Thyroid gland (tissue), 4 donors: ENCODE measurements around the gene FNDC11. TPM values are rescaled to one million over a fixed set of nuclear protein-coding genes. Genes with fewer than 3 reads are reported as not detected.

Experiments
- DNase-seq, 2 donors: peaks; one replicate each; pipeline ENCODE4 v3.0.0-alpha.2; 2019
- H3K27ac ChIP-seq, 3 donors: fragments of 200-600 bp; sonication (generic); 1 replicate in 2 of 3; 2 replicates in 1 of 3; pipeline ENCODE4 v1.5.1; 2016 to 2019; ENCODE audit warnings: mild to moderate bottlenecking in 1 of 3, moderate library complexity in 1 of 3
- H3K27me3 ChIP-seq: fragments of 200-600 bp; sonication (generic); one replicate; pipeline ENCODE4 v1.5.1; 2019
- H3K36me3 ChIP-seq, 2 donors: fragments of 200-600 bp; sonication (generic); one replicate each; pipeline ENCODE4 v1.5.1; 2016 to 2019
- H3K4me1 ChIP-seq, 2 donors: fragments of 200-600 bp; sonication (generic); one replicate each; pipeline ENCODE4 v1.5.1; 2017 to 2019
- H3K4me3 ChIP-seq, 3 donors: fragments of 200-600 bp; sonication (generic); replicated peaks in 1 of 3; 1 replicate in 2 of 3; 2 replicates in 1 of 3; pipeline ENCODE4 v1.5.1; 2016; ENCODE audit warnings: mild to moderate bottlenecking in 1 of 3
- H3K9me3 ChIP-seq: fragments of 200-600 bp; sonication (generic); one replicate; pipeline ENCODE4 v1.5.1; 2017
- POLR2A ChIP-seq, 2 donors: fragments of 450-650 bp; IDR thresholded peaks; one replicate each; pipeline ENCODE4 v1.6.1; 2017; ENCODE audit warnings: antibody characterized with exemption in 2 of 2, mild to moderate bottlenecking in 2 of 2, moderate library complexity in 1 of 2
- WGBS, 2 donors: methylation state at CpG; one replicate each; pipeline ENCODE4 v1.1.5; 2017; 5-methylcytosine and 5-hydroxymethylcytosine counted together
- intact Hi-C: fragments of 100-400 bp; cut with DNase I; formaldehyde crosslinking; loops from one replicate; pipeline ENCODE4 v1.15.1; 2023
- total RNA-seq, 4 donors: library from RNA; depleted of rRNA; stranded (reverse); fragments of >200 nt; gene quantifications; one replicate each; pipeline ENCODE4 v1.2.3, GENCODE V29; 2016
- TF ChIP-seq, protein P1 (sequence below), 6 experiments: fragments of 200-600 bp in 3 of 6; fragments of 450-650 bp in 3 of 6; sonication (generic) in 3 of 6; IDR thresholded peaks; one replicate each; pipeline ENCODE4 v1.5.1; 2016 to 2019; ENCODE audit warnings: antibody characterized with exemption in 6 of 6, mild to moderate bottlenecking in 2 of 6, inconsistent platforms in 1 of 6, moderate library complexity in 1 of 6

Gene FNDC11
- total RNA-seq, 4 donors from 2014 or later = 0.39 to 0.89 (median 0.40) TPM; not detected in 1

DNA sequence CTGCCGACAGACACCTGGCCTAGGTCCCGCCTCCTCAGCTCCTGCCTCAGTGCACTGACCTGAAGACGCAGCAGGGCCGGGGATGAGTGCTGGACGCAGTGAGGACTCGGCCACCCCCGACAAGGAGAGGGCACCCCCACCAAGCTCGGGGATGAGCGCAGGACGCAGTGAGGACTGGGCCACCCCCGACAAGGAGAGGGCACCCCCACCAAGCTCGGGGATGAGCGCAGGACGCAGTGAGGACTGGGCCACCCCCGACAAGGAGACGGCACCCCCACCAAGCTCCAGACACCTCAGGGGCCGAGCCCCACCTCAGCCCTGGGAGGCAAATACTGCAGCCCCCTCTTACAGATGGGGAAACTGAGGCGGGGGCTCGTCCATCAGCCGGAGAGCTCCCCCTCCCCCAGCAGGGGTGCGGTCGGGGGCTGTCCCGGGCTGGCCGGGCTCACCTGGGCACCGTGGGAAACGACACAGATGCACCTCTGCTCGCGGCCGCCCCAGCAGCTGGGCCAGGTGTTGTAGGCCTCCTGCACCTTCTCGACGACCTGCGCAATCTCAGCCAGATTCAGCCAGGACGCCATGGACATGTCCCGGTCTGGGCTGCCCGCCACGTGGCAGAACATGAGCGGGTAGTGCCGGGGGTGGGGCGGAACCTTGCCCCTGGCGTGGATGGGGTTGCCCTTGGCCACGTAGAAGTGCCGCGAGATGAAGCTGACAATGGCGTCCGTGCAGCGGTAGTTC, 12.6 kb downstream of the FNDC11 start:
- no peak for DNase-seq
- Histone ChIP-seq H3K27me3 (no peaks in the 10 kb centered on the region), H3K9me3 (no peaks in the 10 kb centered on the region), H3K4me3 (no peak overlapping the region), H3K4me1 (no peaks in the 10 kb centered on the region), H3K36me3 (peaks cover 22 to 33% of the 10 kb centered on the region in 2 donors), H3K27ac (no peak overlapping the region)
- TF ChIP-seq, protein P1, sequence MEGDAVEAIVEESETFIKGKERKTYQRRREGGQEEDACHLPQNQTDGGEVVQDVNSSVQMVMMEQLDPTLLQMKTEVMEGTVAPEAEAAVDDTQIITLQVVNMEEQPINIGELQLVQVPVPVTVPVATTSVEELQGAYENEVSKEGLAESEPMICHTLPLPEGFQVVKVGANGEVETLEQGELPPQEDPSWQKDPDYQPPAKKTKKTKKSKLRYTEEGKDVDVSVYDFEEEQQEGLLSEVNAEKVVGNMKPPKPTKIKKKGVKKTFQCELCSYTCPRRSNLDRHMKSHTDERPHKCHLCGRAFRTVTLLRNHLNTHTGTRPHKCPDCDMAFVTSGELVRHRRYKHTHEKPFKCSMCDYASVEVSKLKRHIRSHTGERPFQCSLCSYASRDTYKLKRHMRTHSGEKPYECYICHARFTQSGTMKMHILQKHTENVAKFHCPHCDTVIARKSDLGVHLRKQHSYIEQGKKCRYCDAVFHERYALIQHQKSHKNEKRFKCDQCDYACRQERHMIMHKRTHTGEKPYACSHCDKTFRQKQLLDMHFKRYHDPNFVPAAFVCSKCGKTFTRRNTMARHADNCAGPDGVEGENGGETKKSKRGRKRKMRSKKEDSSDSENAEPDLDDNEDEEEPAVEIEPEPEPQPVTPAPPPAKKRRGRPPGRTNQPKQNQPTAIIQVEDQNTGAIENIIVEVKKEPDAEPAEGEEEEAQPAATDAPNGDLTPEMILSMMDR (IDR thresholded peaks at IDR 0.05) = no peak
- no peak for TF ChIP-seq POLR2A (IDR thresholded peaks at IDR 0.05)
- intact Hi-C loops = no loop called here
- 95 to 98% methylated on average over 12 to 34 of the region's 46 CpGs for WGBS, 2 donors

DNA sequence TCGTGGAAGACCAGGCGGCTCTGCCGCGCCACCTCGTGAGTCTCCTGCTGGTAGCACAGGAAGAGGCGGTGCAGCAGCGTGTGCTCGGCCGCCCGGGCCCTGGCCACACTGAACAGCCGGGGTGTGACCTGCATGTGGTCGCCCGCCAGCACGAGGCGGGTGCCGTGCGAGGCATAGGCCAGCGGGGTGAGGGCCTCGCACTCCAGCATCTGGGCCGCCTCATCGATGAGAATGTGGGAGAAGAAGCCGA, 13.1 kb downstream of the FNDC11 start:
- no peaks in the 10 kb centered on the region for H3K4me1 ChIP-seq
- H3K36me3 ChIP-seq = peaks cover 17 to 28% of the 10 kb centered on the region in 2 donors
- intact Hi-C loops = no loop called here
- H3K9me3 ChIP-seq = no peaks in the 10 kb centered on the region
- no peak for TF ChIP-seq POLR2A (IDR thresholded peaks at IDR 0.05)
- TF ChIP-seq, protein P1 (IDR thresholded peaks at IDR 0.05) = no peak
- H3K27ac ChIP-seq = no peak overlapping the region
- 91 to 93% methylated on average over 15 to 21 of the region's 22 CpGs for WGBS, 2 donors
- no peaks in the 10 kb centered on the region for H3K27me3 ChIP-seq
- no peak for DNase-seq
- H3K4me3 ChIP-seq = no peak overlapping the region

DNA sequence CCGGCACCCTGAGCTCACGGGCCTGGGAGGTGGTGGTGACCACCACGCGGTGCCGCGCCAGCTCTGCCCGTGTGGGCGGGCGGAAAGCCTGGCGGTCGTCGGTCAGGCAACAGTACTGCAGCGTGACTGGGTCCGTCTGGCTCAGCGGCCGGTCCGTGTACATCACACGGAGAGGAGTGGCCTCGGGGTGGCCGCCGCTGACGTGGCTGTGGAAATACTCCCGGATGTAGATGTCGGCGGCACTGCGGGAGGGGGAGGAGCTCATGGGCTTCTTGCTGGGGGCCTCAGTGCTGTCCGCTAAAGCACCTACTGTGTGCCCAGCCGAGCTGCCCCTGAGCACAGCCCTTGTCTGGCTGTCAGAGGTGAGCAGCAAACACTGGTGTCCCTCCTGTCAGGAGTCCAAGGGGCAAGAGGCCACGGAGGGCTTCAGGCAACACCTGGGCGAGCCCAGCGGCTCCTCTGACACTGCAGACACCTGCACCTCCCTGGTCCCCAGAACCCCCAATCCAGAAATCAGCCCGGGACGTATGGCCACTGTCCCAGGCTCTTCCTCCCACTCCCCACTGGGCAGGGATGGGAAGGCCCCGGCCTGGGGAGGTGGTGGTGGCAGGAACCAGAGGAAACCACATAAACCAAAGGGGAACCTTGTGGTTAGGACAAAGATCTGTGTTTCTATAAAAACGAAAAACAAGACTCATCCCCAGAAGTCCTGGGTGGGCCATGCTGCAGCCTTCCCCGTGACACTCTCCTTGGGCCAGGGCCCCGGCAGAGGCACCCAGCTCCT, 13.6 kb downstream of the FNDC11 start:
- H3K9me3 ChIP-seq = no peaks in the 10 kb centered on the region
- no peak overlapping the region for H3K27ac ChIP-seq
- peaks cover 12 to 23% of the 10 kb centered on the region in 2 donors for H3K36me3 ChIP-seq
- no peak overlapping the region for H3K4me3 ChIP-seq
- DNase-seq = no peak
- peaks cover 0 to 3% of the 10 kb centered on the region in 2 donors for H3K4me1 ChIP-seq
- WGBS, 2 donors = 84 to 91% methylated on average over 25 to 34 of the region's 37 CpGs
- TF ChIP-seq, protein P1 (IDR thresholded peaks at IDR 0.05) = no peak
- no peak for TF ChIP-seq POLR2A (IDR thresholded peaks at IDR 0.05)
- intact Hi-C loops = no loop called here
- no peaks in the 10 kb centered on the region for H3K27me3 ChIP-seq

DNA sequence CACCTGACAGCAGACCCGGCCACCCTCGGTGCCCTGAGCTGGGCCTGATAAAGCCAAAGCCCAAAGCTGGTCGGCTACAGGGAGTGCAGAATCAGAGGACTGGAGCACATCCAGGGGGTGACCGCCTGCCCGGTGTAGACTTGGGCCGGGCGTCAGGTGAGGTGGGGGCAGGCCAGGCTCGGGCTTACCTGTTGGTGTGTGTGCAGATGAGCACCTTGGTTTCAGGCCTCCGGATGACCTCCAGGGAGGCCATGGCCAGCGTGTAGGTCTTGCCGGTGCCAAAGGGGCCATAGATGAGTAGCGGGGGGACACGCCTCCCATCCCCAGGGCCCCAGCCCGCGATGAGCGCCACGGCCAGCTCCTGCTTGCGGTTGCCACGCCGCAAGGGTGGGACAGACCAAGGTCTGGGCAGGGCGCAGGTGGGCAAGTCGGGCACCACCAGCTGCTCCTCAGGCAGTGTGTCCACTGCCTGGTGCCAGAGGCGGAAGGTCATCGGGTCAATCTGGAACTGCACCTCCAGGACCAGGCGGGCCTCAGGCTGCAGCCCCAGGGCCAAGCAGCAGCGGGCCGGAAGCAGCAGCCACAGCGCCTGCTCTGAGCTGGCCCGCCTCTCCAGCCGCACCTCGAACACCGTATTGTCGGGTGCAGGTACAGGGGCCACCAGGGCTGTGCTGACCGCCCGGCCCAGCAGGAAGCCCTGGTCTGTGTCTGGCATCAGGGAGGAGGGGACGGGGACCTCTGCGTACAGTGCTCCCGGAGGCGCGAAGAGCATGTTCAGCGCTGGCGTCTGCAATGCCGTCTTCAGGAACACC, 14.4 kb downstream of the FNDC11 start:
- H3K4me3 ChIP-seq = no peak overlapping the region
- WGBS, 2 donors = 82 to 93% methylated on average over 3 to 23 of the region's 43 CpGs
- no peaks in the 10 kb centered on the region for H3K27me3 ChIP-seq
- no peak for TF ChIP-seq POLR2A (IDR thresholded peaks at IDR 0.05)
- TF ChIP-seq, protein P1 (IDR thresholded peaks at IDR 0.05) = no peak
- intact Hi-C loops = no loop called here
- H3K9me3 ChIP-seq = no peaks in the 10 kb centered on the region
- no peak overlapping the region for H3K27ac ChIP-seq
- no peak for DNase-seq
- peaks cover 4 to 15% of the 10 kb centered on the region in 2 donors for H3K36me3 ChIP-seq
- H3K4me1 ChIP-seq = peaks cover 6 to 11% of the 10 kb centered on the region in 2 donors
